ENCODE results near the gene PDGFA.

PDGFA gene

DNA sequence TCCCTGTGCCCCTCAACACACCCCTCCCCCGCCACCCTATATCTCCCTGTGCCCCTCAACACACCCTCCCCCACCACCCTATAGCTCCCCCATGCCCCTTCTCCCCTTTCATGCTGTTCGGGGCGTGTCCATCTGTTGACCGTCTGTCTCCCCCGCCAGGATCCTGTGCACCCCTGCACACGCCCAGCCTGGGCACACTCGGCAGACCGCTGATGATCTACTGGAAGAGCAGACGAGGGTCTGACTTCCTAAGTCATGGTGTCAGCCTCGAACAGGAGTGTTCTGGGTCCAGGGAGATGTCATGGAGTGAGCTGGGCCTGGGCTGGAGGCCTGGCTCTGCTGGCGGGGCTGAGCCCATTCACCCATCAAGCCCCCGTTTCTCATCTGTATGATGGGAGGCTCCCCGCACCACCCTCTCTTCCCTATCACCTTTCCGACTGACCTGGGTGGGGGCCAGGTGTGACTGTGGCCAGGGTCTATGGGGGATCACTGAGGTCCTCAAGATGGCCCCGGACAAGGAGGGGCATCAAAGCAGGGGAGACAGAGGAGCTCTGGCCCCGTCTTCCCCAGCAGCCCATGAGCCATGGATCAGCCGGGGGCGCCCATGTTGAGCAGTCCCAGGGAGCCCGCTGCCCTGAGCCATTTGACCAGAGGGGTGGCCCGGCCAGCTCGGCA, 48.3 kb downstream of the PDGFA start:
- no peak for DNase-seq

DNA sequence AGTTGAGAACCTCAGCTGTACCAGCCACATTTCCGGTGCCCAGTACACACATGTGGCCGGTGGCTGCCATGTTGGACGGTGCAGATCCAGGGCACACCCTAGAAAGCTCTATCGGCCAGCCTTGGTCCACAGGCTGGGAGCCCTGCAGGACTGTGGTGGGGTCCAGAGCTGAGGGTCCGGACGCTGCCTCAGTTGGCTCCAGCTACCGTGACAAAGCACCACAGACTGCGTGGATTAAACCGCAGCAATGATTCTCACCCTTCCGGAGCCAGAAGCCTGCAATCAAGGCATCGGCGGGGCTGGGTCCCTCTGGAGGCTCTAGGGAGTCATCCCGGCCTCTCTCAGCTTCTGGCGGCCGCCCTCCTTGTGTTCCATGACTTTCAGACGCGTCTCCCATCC, 50.1 kb downstream of the PDGFA start:
- no peak for DNase-seq

DNA sequence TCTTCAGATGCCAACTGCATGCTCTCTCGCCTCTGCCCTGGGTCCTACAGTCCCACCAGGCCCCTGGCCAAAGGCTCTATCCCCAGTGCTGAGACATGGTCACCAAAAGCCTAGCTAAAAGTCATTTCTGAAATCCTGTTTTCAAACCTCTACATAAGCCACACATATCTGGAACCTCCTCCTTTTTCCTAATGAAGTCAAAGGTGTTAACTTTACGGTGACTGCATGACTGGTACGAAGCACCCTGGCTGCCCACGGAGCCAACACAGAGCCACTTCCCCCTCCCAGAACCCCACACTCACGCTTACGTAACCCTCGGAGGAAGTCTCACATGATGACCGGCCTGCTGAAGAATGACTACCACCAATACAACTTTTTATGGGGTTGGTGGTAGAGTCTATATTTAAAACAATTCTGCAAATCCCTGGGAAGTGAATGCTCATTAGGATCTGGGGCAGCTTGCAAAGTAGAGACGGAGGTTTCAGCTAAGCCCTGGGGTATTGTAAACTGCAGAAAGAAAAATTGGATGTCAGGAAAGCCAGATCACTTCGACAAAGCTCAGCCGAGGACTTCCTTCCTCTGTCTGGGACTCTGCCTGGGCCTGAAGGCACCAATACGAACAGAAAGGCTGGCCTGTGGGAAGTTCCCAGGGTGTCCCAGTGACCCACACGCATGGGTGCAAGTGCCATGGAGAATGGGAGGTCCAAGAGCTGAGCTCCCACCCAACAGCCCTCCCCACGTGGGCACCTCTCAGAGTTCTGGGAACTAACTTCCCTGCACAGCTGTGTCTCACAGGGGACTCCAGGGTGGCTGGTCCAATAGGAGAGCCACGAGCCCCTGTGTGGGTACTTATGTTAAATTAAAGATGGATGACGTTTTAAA, 50.7 kb downstream of the PDGFA start:
- no peak for DNase-seq

DNA sequence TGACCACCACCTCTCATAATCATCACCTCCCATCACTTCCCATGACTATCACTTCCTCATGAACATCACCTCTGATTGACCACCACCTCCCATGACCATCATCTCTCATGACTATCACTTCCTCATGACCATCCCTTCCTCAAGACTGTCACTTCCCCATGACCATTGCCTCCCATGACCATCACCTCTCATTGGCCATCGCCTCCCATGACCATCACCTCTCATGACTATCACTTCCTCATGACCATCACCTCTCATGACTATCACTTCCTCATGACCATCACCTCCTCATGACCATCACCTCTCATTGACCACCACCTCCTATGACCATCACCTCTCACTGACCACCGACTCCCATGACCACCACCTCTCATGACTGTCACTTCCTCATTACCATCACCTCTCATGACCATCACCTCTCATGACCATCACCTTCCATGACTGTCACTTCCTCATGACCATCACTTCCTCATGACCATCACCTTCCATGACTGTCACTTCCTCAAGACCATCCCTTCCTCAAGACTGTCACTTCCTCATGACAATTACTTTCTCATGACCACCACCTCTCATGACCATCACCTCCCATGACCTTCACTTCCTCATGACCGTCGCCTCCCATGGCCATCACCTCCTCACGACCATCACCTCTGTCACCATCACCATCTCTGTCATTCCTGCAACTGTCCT, 51.6 kb downstream of the PDGFA start:
- no peak for DNase-seq

DNA sequence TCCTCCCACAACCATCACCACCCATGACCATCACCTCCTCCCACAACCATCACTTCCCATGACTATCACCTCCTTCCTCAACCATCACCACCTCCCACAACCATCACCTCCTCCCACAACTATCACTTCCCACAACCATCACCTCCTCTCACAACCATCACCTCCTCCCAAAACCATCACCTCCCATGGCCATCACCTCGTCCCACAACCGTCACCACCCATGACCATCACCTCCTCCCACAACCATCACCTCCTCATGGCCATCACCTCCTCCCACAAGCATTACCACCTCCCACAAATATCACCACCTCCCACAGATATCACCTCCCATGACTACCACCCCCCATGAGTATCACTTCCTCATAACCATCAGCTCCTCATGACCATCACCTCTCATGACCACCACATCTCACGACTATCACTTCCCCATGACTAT, 52.2 kb downstream of the PDGFA start:
- no peak for DNase-seq

DNA sequence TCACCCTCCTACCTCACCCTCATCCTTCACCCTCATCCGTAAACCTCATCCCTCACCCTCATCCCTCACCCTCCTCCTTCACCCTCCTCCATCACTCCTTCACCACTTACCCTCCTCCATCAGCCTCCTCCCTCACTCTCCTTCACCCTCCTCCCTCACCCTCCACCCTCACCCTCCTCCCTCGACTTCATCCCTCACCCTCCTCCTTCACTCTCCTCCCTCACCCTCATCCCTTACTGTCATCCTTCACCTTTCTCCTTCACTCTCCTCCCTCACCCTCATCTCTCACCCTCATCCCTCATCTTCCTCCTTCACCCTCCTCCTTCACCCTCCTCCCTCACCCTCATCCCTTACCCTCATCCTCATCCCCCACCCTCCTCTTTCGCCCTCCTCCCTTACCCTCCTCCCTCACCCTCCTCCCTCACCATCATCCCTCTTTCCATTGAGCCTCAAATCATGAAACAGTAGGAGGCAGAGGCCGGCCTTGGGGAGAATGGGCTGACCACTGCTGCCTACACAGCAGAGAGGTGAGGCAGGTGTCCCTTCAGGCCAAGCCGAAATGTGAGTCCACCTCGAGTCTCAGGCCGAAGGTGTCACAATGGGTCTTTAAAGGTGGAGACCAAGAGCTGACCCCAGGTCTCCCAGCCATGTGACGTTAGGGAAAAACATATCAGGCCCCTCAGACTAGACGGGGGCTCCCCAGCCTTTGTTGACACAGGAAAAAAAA, 53.0 kb downstream of the PDGFA start:
- DNase-seq, result no peak

DNA sequence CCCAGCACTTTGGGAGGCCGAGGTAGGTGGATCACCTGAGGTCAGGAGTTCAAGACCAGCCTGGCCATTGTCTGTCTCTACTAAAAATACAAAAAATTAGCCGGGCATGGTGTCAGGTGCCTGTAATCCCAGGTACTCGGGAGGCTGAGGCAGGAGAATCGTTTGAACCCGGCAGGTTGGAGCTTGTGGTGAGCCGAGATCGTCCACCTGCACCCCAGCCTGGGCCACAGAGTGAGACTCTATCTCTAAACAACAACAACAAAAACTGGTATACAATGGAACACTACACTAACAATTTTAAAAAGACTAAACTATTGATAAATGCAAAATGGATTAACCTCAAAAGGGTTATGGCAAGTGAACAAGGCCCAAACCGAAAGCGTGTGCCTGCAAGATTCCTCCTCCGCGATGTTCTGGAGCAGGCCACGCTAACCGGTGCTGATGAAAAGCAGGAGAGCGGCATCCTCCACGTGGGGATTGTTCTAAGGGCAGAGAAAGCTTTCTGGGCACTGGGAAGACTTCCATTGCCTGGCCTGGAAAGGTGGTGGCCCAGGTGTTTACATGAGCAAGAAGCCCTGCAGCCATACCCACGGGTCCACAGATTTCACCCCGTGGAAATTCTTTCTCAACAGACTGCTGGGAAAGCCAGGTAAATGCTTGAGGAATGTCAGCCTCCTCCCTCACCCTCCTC, 53.8 kb downstream of the PDGFA start:
- DNase-seq, result no peak

DNA sequence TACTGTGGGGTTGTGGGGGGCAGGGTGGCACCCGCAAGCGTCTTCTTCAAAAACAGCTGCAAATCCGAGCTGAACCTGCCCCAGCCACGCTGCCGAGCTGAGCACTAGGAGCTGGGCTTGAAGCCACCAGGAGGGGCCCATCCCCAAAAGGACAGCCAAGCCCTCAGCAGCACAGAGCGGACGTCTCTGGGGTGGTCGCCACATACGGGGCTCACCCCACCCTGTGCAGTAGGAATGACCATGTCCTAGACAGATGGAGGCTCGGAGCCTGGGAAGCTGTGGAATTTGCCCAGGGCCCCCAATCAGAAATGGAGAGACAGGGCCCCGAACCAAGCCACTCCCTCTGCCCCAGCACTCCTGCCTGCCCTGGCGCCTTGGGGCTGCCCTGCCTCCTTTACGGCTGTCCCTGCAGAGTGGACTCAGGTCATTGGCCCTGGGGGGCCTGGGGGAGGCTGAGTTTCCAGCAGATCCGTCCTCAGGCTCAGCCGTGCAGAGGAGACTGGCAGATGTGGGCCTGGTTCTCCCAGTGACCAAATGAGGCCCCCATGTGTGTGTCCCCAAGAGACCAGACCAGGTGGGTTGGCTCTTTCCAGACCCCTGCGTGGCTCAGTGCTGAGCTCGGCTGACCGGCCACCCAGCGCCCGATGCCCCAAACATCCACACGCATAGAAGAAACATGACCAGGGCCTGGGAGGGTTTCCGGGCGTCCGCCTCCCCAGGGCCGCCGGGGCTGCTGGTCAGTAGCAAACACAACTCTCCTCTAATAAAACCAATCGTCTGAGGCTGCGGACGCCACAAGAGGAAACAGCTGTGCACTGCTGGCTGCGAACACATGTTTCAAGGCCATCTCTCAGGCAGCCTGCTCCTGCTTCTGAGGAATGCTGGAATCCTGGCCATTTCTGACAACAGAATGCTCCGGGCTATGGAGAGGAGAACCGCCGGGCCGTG, 54.9 kb downstream of the PDGFA start:
- DNase-seq, result no peak

DNA sequence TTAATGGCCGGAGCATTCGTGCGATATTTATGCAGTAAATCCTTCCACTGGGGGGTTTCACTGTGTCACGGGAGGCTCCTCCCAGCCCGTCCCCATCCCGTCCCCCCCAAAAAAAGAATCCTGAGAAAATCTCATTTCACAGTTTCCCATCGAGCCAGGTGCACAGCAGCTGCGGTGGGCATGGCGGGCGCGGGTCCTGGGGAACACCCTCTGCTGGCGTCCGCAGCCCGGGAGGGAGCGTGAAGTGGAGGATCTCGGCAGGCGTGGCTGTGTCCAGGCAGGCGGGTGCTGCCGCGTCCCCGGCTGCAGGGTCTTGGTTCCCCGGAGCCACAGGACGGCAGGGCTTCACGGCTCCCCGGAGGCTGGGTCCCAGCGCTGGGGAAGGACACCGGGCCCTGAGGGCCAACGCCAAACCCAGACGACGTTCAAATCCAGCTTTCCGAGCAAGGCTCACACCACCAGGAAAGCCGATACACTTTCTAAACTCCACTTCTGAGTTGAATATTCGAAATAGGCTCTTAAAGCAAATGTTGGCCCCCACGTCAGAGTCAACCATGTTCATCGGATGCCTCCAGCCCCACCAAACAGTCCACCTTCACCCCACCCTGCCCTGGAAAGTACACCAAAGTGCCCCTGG, 55.7 kb downstream of the PDGFA start:
- no peak for DNase-seq

DNA sequence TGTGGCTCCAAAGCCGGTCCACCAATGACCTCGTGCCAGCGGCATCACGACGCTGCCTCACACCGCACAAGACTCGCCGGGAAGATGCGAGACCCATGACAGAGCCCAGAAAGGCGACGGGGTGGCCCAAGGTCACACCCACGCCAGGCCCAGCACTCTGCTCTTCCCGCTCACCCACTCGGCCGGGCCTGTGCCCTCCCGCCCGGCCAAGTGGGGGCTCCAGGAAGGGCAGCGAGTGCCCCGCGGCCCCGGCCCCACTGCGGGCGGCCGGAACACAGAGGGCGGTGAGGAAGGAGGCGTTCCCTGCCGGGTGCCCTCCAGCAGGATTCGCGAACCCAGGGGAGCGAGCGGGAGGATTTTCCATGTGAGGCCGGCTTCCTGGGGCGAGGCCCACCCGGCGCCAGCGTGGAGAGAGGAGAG, 56.3 kb downstream of the PDGFA start:
- no peak for DNase-seq

DNA sequence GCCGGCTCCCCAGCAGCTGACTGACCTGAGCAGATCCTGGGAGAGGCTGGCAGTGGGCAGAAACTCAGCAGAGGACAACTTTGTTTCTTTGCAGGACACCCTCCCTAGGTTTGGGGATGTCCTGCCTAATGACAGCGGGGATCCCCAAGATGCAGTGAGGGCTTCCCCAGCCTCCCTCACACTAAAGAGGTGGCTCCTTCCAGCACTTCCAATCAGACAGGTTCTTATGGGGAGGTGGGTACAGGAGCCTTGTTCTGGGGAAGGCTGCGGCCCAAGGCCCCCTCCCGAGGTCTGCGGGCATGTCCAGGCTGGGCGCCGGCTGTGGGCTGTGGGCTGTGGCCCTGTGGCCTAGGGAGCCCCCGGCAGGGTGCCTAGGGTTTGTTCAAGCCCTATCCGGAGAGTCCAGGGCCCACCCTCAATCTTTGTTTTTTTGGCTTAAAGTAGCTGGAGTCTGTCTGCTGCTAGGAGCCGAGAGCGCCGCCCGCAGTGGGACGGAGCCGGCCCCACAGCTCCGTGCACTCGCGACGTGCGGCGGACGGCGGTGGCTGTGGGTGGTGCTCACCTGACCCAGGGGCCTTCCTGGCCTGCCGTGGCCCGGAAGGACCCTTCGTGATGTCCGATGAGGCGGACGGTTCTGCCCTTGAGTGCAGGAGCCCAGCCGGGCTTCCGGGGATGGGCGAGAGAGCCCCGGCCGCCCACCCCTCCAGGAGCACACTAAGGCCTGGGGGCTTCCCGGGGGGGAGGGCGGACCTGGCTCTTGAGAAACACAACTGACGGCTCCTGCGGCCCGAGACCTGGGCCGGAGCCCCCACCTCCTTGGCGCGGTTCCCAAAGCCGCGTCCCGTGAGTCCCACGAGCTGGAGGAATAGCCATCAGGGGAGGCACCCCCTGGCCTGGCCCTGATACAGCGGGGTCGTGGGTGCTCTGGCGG, 57.2 kb downstream of the PDGFA start:
- no peak for DNase-seq

DNA sequence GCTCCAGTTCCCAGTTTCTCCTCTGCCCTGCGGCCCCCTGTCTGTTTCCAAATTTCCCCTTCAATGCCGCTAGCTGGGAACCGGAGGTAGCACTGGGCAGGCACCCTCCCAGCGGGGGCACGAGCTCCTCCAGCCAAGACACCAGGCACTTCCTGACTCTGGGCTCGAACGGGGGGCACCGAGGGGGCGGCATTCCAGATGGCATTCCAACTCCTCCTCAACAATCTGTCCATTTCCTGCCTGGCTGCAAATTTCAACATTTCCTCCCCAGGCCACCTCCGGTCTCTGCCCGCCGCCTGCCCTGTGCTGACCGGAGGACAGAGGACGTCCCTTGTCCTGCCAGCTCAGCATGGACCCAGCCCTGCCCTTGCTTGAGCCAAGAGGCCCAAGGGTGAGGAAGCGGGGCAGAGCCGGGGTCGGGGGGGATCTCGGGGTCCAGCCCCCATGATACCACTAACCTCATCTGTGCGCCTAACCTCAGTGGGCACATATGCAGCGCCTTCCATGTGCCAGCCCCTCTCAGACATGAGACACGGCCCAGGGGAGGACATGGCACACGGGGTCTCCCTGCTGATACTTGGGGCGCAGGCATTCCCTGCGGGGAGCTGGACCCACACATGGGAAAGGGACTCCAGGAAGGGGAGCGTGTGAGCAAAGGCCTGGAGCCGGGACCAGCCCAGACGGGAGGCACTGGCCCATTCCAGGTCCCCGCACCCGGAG, 58.0 kb downstream of the PDGFA start:
- no peak for DNase-seq

DNA sequence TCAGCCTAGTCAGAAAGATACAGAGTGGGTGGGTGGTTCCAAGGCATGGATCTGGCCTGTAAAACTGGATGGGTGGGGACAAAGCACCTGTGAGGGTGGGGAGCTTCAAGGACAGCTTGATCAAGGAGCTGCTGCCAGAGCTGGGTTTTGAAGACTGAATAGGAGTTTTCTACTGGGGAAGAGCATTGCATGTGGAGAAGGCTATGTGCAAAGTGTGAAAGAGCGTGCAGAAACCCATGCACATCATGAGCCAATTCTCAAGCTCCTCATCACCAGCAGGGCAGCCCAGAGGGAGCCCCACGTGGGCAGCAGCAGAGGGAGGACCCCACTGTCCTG, 58.6 kb downstream of the PDGFA start:
- DNase-seq, result no peak

DNA sequence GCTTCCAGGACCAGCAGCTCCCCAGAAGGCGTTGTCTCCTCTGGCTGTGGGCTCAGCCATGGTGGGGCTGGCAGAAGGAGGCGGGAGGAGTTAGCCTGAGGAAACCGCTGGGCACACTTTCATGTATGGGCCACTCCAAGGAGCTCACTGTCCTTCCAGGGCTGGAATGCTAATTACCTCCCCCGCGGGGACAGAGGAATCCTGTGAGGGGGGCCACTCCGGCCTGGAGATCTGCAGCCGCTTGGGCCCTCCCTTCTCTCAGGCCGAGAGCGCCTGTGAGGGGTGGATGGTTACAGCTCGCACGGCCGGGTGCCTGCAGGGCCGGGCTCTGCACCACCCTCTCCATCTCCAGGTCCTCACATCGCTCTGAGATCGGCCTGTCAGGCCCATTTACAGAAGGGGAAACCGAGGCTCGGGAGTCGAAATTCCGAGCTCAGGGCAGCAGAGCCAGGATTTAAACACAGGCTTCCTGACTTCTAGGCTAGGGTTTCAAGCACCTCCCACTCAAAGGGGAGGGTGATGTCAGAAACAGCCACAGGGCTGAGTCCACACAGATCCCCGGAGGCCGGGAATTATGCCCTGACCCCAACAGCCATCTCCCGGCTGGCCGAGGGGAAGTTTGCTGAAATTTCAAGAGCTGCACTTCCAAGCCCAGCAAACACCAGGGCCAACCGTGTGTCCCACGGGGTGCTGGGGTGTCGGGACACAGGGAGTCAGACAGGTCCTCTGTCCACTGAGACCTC, 59.1 kb downstream of the PDGFA start:
- no peak for DNase-seq

DNA sequence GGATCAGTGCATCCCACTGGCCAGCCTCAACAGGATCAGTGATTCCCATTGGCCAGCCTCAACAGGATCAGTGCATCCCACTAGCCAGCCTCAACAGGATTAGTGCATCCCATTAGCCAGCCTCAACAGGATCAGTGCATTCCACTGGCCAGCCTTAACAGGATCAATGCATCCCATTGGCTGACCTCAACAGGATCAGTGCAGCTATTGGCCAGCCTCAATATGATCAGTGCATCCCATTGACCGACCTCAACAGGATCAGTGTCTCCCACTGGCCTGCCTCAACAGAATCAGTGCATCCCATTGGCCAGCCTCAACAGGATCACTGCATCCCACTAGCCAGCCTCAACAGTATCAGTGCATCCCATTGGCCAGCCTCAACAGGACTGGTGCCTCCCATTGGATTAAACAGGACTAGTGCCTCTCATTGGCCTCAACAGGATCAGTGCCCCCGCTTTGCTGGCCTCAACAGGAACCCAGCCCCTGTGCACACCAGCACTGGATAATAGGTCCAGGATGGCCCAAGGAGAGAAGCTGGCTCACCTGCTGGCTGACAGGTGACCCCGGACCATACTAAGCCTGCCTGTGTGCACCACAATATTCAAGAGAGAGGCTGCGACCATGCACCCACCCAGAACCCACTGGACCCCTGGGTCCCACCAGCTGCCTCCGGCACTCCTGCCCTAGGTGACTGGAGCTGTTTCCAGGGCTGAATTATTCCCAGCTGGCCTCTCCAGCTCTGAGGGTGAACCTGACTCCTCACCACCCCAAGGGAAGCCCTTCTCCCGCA, 59.9 kb downstream of the PDGFA start:
- DNase-seq, result no peak

DNA sequence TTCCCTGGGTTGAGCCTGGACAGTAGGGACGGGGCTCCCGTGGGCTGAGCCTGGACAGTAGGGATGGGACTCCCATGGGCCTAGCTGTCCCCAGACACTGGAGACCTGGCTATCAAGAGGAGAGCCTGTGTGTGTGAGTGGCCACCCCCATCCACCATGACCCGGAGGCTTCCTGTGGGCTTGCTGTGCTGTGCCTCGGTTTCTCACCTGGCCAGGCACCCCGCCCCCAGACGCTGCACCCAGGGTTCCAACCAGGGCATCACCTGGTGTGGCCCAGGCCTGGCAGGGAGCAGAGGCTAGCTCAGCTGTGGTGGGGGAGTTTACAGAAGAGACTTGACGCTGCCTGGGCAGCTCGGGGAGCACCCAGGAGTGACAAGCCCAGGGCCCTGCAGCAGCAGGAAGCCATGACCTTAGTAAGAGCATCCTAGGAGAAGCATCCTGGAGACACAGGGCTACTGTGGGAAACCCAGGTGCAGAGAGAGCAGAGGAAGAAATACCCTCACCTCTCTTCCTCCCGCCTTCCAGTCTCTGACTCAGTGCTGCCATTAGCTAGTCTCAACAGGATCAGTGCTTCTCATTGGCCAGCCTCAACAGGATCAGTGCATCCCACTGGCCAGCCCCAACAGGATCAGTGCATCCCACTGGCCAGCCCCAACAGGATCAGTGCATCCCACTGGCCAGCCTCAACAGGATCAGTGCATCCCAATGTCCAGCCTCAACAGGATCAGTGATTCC, 61.0 kb downstream of the PDGFA start:
- DNase-seq, result no peak

Measured in NCI-H446 (cell line).